RWPE2 (cell line): ENCODE results near the gene CYCS.

Source experiments
- ATAC-seq: fragments of 200-7000 bp; cut with Tn5 transposase; 3 replicates; pipeline ENCODE4 v1.9.1; 2021; ENCODE audit warnings: low read depth
- DNase-seq: peaks from one replicate; pipeline ENCODE4 v3.0.0-alpha.2; 2020; ENCODE audit warnings: low spot score
- H3K27ac ChIP-seq: fragments of 450-650 bp; 2 replicates; pipeline ENCODE4 v1.5.1; 2017; ENCODE audit warnings: mild to moderate bottlenecking; ENCODE audit not compliant: poor library complexity, severe bottlenecking
- H3K27me3 ChIP-seq: fragments of 250-450 bp; sonication (Bioruptor Pico); 2 replicates; pipeline ENCODE4 v1.5.1; 2021; ENCODE audit warnings: mild to moderate bottlenecking, moderate library complexity; ENCODE audit not compliant: insufficient read depth, poor library complexity, severe bottlenecking
- H3K36me3 ChIP-seq: fragments of 250-450 bp; sonication (Bioruptor Pico); 2 replicates; pipeline ENCODE4 v1.5.1; 2020; ENCODE audit warnings: low read depth, mild to moderate bottlenecking, moderate library complexity
- H3K4me1 ChIP-seq: fragments of 250-450 bp; sonication (Bioruptor Pico); 2 replicates; pipeline ENCODE4 v1.5.1; 2021; ENCODE audit warnings: mild to moderate bottlenecking, moderate library complexity; ENCODE audit not compliant: insufficient read depth, poor library complexity, severe bottlenecking
- H3K4me3 ChIP-seq: fragments of 250-450 bp; sonication (Bioruptor Pico); 2 replicates; pipeline ENCODE4 v1.5.1; 2021; ENCODE audit warnings: mild to moderate bottlenecking, moderate library complexity; ENCODE audit not compliant: severe bottlenecking
- H3K9me3 ChIP-seq: fragments of 250-450 bp; sonication (Bioruptor Pico); 2 replicates; pipeline ENCODE4 v1.5.1; 2021; ENCODE audit warnings: mild to moderate bottlenecking, moderate library complexity; ENCODE audit not compliant: severe bottlenecking
- CTCF ChIP-seq: fragments of 450-650 bp; IDR thresholded peaks from one replicate; pipeline ENCODE4 v1.5.1; 2017; ENCODE audit warnings: mild to moderate bottlenecking, moderate library complexity; ENCODE audit not compliant: poor library complexity, severe bottlenecking

The CYCS gene

GRCh38 chr7:25109276-25109675, 15.8 kb downstream of the CYCS start:
- no peak overlapping the region for H3K27ac ChIP-seq
- ATAC-seq = no peak
- no peaks in the 10 kb centered on the region for H3K27me3 ChIP-seq
- H3K9me3 ChIP-seq = no peaks in the 10 kb centered on the region
- no peaks in the 10 kb centered on the region; the same call in 1 of the 2 replicates for H3K36me3 ChIP-seq
- DNase-seq = no peak
- no peak for TF ChIP-seq CTCF
- H3K4me1 ChIP-seq = no peaks in the 10 kb centered on the region
- no peak overlapping the region for H3K4me3 ChIP-seq

GRCh38 chr7:25105911-25106310, 19.1 kb downstream of the CYCS start:
- Histone ChIP-seq H3K4me1 (no peaks in the 10 kb centered on the region), H3K27ac (no peak overlapping the region), H3K27me3 (no peaks in the 10 kb centered on the region), H3K36me3 (no peaks in the 10 kb centered on the region), H3K9me3 (no peaks in the 10 kb centered on the region), H3K4me3 (no peak overlapping the region)
- no peak for TF ChIP-seq CTCF
- DNase-seq (no peak), ATAC-seq (no peak)

GRCh38 chr7:25103773-25104172, 21.3 kb downstream of the CYCS start:
- Histone ChIP-seq H3K4me3 (no peak overlapping the region), H3K36me3 (no peaks in the 10 kb centered on the region), H3K27me3 (no peaks in the 10 kb centered on the region), H3K4me1 (no peaks in the 10 kb centered on the region), H3K27ac (no peak overlapping the region), H3K9me3 (no peaks in the 10 kb centered on the region)
- no peak for DNase-seq
- ATAC-seq = no peak
- no peak for TF ChIP-seq CTCF

- no peak for ATAC-seq
- Histone ChIP-seq H3K36me3 (no peaks in the 10 kb centered on the region), H3K27ac (no peak overlapping the region), H3K9me3 (no peaks in the 10 kb centered on the region), H3K4me1 (no peaks in the 10 kb centered on the region), H3K27me3 (no peaks in the 10 kb centered on the region), H3K4me3 (no peak overlapping the region)
- TF ChIP-seq CTCF = no peak
- no peak for DNase-seq
Measured at GRCh38 chr7:25101817-25102216, 23.2 kb downstream of the CYCS start.

GRCh38 chr7:25098096-25099046, 26.7 kb downstream of the CYCS start:
- TF ChIP-seq CTCF = peak; percentile 97
- DNase-seq (no peak), ATAC-seq (peak; percentile 84)
- no peaks in the 10 kb centered on the region for H3K36me3 ChIP-seq
- H3K9me3 ChIP-seq = no peaks in the 10 kb centered on the region
- H3K27ac ChIP-seq = no peak overlapping the region
- H3K4me3 ChIP-seq = no peak overlapping the region
- no peaks in the 10 kb centered on the region for H3K4me1 ChIP-seq
- no peaks in the 10 kb centered on the region for H3K27me3 ChIP-seq
